ENCODE data around the gene RCC2.
A peak's percentile ranks its signal among the peaks of the same experiment; 100 is the strongest.
"Not testable (repeated sequence)": the region's sequence is repeated elsewhere in the genome, so short reads cannot be mapped to it uniquely, and the experiment has no call there.

Gene RCC2

DNA sequence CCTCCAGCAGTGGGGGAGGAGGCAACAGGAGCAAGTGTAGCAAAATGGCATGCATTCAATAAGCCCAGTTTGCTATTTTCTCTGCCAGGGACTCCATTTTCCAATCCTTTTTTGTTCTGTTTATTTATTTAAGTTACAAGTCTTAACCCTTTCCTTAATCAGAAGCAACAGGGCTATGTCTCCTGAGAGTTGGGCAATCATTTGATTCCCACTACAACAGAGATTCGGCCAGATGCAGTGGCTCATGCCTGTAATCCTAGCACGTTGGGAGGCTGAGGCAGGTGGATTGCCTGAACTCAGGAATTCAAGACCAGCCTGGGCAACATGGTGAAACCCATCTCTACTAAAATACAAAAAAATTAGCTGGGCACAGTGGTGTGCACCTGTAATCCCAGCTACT is 25.5 kb downstream of the RCC2 start:
- DNase-seq, result no peak

- no peak for DNase-seq
Observed at GRCh38 chr1:17412093-17412870, 27.2 kb downstream of the RCC2 start.

DNA sequence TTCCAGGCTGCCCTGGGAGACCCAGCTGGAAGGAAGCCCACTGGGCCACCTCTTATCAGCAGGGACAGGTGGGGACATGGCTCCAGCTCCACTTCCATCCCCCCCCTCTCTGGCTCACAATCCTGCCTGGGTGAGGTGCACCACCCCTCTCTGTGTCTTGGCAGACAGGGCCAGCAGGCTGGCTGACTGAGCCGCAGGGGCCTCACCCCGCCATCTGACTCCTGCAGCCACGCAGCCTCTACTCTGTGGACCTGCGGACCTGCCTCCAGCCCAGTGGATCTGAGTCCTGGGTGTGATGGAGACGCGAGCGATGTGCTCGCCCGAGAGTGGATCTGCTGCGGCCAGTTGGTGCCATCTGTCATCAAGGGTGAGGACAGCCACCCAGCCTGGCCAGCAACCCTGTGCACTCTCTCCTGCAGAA is 30.1 kb downstream of the RCC2 start:
- no peak for DNase-seq

DNA sequence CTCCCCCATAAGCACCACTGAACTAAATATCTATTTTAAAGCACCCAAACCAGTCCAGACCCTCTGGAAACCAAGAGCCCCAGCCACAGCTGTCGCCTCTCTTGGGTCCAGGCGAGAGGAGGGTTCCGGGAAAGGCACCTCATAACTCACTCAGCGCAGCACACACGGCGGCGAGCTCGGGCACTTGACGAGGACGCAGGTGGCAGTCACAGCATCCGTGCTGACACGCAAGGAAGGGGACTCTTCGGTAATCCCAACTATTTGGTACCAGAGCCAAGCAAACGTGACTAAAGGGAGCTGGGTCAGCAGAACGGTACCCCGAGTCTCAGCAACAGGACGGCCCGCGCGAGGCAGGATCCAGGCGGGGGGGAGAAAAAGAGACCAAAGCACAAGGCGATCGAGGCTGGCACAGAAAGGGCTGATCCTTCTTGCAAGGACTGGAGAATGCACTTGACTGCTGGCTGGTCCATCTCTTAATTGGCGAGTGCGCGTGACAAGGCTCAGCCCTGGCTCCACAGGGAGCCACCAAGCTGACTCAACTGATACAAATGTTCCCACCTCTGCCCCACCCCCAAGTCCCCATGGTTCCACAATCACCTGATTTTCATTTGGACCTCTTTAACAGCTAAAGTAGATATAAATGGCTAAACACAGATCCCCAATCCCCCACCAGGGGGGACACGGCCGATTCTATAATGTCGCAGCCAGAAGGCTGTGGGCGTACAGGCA is 31.5 kb downstream of the RCC2 start:
- not testable (repeated sequence) for DNase-seq

- not testable (repeated sequence) for DNase-seq
Observed at GRCh38 chr1:17406760-17407475, 32.6 kb downstream of the RCC2 start.

DNA sequence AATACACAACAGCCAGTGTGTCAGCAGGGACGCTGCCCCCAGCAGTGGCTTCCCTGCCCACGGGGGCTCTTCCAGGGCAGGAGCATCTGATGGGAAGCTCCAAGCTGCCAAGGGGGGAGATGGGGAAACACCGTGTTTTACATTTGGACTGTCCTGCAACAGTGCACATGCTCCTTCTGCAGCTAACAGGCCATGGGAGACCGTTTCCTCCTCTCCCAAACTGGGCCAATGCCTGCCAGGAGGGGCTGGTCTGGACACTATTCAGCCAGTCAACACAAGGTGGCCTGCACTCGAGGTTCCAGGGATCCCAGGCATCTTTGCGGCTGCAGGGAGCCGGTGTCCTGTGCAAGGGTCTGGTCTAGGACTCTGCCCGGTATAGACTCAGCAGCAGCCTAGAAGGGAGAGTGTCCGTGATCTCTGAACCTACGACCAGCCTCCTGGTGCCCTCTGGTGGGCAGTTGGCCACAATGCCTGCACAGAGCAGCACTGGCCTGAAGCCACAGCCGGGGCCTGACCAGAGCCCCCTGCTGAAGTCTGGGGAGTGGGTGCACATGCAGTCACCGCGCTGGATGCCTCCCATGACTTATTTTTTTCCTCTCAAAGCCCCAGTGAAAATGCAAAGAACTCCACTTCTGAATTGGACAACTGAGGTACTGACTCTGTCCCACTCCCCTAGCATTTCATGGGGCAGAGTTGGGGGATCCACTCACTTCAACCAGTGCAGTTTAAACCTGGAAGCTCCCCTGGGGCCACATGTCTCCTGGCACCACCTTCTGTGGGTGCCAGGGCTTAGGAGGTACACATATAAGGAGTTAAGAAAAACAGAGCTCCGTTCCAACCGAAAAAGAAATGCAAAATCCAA is 33.3 kb downstream of the RCC2 start:
- peak; percentile 22 to 80 for DNase-seq

GRCh38 chr1:17404820-17405219 is 34.7 kb downstream of the RCC2 start:
- no peak for DNase-seq

DNA sequence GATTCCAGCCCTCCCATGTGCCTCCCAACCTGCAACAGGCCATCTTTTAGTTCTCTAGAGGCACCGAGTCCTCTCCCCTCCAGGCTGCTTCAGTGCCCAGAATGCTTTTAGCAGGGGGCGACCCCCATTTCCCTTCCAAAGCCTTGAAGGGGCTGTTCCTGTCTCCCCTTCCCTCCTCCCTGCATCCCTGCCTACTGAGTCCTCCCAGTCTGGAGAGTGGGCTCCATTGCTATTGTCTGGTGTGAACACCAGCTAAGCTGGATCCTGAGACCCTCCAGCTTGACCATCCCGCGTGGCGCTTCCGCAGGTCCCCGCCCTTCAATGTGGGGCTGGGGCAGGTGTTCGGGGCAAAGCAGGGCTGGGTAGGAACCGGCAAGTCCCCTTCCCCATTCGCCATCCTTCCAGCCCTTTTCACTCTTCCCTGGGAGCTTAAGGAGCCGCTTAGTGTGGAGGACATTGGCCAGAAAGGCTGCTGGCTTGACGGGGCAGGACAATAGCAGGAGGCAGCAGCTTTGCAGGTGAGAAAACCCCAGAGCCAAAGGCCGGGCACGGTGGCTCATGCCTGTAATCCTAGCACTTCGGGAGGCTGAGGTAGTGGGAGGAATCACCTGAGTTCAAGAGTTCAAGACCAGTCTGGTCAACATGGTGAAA is 35.3 kb downstream of the RCC2 start:
- no peak for DNase-seq

GRCh38 chr1:17403081-17403480 is 36.4 kb downstream of the RCC2 start:
- no peak for DNase-seq

DNA sequence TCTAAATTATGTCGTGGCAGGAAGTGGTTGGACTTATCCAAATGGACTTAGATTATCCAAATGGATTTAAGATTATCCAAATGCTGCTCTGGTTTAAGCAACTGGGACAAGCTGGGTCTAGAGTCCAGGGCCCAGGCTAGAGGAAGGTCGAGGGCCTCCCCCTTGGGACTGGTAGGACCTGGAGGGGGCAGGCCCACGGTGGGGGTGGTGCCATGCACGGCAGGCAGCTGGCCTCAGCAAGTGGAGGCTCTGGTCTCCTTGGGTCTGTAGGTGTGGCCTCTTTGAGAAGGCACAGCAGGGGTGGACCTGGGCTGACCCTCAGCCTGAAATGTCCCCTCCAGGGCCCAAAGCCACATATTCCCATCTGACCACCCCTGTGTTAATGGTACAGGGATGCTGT is 37.6 kb downstream of the RCC2 start:
- DNase-seq, result no peak

GRCh38 chr1:17400725-17401341 is 38.6 kb downstream of the RCC2 start:
- DNase-seq, result no peak

- DNase-seq, result peak; percentile 50 to 70
Observed at GRCh38 chr1:17397910-17398695, 41.4 kb downstream of the RCC2 start.

- DNase-seq, result peak; percentile 38 to 45
Observed at GRCh38 chr1:17393230-17393629, 46.2 kb downstream of the RCC2 start.

DNA sequence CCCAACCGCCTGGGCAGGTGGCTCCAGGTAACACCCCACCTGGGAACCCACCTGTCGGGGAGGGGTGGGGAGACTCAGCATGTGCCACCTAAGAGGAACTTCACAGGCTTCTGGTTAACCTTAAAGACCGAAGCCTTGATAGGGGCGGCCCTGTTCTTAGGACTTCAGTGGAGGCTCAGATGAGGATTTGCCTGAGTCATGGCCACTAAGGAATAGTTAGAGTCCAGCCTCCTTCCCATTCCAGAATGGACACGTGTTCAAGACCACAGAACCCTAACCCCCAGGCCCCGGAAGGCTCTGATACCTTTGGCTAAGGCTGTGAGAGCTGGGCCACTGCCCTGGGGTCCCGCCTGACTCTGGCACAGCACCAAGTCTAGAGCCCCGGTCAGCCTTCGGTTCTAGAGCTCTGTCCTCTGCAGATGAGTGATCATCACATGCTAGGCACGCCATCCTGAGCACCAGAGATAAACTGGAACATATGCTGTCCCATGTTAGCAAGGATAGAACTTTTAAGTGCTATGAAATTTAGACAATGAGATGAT is 47.2 kb downstream of the RCC2 start:
- DNase-seq, result no peak

DNA sequence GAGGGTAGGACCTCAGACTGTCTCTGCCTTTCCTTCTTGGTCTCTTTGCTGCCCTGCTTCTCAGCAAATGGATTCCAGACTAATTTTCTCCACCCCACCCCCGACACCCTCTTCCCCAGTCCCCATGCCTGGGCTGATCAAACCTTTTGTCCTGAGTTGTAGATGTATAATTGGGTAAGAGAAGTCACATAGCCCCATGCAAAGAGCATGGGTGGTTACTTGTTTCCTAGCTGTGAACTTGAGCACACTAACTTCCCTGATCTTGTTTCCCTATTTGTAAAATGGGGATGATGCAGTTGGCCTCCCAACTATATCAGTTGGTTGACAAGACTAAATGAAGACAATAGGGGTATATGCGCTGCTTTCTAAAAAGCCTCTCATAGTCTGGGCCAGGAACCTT is 58.3 kb downstream of the RCC2 start:
- DNase-seq, result peak; percentile 34 to 38

GRCh38 chr1:17377325-17377953 is 62.0 kb downstream of the RCC2 start:
- no peak for DNase-seq

GRCh38 chr1:17375651-17376050 is 63.8 kb downstream of the RCC2 start:
- DNase-seq, result no peak

GRCh38 chr1:17372955-17373354 is 66.5 kb downstream of the RCC2 start:
- no peak for DNase-seq

DNA sequence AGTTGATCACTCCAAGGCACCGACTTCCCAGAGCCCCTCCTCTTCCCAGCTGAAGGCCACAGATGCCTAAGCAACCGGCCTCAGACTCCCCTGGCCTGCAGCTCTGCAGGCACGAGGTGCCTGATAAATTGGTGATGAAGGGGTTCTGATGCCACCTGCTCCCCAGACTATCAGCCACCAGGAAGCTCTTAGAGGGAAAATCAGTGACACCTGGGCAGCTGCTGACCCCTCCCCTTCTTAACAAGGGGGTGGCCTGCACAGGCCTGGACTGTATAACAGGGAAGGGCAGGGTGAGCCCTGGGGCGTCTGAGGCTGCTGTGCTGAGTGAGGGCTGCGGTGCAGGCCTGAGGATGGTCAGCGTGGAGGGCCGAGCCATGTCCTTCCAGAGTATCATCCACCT is 67.6 kb downstream of the RCC2 start, which contains the start of gene PADI6:
TSS of gene PADI6 (plus strand) at position 301 of the 400 bp plus-strand sequence. CDS start at position 351, 50 bp downstream.
- no peak for DNase-seq

- no peak for DNase-seq
Observed at GRCh38 chr1:17370618-17371017, 68.9 kb downstream of the RCC2 start.
